Measurements from ENCODE around the gene FAM20A.

FAM20A gene

DNA sequence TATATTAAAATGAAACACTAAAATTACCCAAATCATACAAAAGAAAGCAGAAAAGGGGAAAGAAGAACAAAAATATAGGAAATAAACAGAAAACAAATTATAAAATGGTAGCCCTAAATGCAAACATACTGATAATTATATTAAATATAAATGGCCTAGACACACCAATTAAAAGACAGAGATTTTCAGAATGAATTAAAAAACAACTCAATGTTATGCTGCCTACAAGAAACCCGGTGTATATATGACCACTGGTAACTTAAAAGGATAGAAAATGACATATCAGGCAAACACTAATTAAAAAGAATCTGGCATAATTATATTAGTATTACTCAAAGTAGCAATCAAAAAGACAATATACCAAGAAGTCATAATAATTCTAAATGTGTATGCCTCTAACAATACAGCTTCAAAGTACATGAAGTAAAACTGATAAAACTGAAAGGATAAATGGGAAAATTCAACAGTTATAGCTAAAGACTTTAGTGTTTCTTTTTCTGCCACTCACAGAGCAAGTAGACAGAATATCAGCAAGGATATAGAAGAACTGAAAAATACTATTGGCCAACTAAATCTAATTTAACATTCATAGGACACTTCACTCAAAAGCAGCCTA is 7.5 kb upstream of the FAM20A start:
- DNase-seq, result no peak

DNA sequence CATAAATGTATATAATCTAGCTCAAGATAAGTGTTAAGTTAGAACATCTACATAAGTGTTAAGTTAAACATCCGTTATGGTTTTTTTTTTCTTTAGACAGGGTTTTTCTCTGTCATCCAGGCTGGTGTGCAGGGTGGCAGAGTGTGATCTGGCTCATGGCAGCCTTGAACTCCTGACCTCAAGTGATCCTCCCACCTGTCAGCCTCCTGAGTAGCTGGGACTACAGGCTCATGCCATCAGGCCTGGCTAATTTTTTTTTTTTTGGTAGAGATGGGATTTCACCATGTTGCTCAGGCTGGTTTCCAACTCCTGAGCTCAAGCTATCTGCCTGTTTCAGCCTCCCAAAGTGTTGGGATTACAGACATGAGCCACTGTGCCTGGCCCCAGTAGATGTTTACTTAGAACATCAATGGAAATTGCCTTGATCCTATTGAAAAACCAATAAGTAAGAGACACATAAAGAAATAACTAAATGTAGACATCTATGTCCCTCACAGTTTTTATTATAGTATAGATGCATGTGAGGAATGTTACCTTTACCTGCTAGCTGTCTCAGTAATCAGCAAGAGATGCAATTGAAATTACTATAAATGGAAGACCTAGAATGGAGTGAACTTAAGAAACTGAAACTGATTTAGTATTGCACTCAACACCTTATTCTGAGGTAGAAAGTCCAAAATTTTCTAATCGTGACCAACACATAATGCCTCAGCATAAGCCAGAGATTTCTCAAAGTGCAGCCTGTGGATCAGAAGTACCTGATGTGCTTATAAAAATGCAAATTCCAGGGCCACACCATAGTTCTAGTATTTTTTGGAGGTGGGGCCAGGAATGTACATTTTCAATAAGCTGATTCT is 5.5 kb upstream of the FAM20A start:
- DNase-seq, result no peak

- no peak for DNase-seq
Measured at GRCh38 chr17:68605914-68606313, 4.7 kb upstream of the FAM20A start.

GRCh38 chr17:68603656-68604055 is 2.5 kb upstream of the FAM20A start:
- DNase-seq, result no peak

GRCh38 chr17:68603027-68603426 is 1.9 kb upstream of the FAM20A start:
- DNase-seq, result no peak

DNA sequence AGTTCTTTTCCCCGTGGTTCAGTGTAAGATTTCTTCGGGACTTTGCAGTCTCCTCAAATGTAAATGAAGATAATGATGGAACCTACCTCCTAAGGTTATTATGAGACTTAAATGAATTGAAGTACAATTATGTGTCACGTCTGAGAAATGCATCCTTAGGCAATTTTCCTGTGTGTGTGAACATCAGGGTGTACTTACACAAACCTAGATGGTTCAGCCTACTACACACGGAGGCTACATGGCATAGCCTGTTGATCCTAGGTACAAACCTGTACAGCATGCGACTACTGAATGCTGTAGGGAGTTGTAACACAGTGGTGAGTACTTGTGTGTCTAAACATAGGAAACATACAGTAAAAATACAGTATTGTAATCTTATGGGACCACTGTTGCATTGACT is 1.1 kb upstream of the FAM20A start:
- no peak for DNase-seq

DNA sequence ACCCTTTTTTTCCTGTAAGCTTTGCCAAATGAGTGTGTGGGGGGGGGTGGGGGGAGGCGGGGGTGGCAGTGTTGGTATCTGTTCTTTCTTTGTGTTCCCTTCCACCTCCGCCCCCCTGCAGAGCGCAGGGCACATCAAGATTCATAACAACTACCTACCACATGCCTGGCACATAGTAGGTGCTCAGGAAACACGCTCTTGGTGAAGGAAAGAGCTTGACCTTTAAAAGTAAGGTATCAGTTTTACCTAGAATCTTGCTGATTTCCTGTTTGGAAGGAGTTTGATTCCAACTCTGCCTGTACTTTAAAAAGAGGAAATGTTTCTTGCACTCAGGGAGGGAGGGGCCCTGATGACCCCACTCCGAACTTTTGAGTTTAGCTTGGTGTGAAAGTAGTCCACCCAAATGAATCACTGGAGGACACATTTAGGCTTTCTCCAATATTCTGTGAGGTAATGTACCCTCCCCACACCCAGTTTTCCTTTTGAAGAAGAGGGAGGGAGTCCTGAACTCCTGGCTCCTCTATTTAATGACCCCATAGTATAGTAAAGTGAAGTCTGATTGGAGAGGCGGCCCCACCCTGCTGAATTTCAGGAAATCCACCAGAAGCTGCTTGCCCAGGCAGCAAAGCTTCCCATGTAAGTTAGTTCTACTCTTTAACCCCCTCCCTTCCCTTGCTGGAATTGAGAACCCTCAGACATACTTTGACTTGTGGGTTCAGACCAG is 560 bp upstream of the FAM20A start:
- no peak for DNase-seq

DNA sequence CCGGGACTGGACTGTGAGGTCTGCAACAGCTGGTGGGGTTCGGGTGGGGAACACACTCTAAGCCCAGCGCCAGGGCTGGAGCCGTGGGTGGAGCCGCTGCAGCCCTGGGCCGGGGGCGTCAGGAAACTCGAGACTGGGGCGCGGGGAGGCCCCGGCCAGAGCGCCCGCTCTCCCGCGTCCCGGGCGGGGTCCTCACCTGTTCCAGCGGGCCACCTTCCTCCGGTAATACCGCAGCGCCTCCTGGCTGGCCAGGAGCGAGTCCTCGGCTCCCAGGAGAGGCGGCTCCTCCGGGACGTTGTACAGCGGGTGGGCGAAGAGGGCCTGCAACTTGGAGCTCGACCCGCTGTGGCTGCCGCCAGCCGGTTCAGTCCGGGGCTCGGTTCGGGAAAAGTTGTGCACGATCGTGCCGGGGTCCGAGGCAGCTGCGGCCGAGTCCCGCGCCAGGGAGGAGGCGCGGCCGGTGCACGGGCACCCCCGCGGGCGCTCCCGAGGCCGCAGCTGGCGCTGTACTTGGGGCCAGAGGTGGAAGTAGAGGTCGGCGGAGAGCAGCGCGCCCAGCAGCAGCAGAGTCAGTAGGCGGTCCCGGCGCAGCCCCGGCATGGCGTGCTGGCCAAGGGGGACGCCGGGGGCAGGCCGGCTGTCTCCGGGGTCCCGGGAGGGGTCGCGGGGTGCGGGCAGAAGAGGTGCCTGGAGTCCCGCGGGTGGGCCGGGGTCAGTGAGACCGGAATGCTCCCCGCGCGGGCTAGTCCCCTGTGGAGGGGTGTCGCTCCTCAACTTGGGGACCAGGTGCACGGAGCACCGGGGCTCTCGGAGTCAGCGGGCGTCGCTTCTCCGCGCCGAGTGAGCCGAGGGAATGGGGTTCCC is 868 bp downstream of the FAM20A start:
- no peak for DNase-seq

DNA sequence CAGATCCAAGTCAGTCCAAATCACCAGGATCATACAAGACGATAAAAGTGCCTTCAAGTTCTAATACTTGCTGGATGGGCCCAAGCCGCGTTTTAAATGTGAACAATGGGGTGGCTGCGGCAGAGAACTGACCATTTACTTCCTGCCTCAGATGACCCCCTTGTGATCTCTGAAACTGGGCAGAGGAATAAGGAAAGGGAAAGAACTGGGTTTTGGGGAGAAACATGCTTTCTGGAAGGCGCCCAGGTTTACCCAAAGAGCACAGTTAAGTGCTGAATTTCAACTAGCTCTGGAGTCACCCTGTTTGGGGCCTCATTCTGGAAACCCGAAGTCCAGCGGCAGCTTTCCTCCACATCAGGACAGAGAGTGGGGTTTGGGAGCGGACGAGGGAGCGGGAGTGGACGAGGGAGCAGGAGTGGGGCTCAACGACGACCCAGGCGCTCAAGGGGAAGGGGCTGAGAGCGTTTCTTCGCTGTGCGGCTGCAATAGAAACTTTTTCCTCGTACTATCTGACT is 1.6 kb downstream of the FAM20A start:
- no peak for DNase-seq

DNA sequence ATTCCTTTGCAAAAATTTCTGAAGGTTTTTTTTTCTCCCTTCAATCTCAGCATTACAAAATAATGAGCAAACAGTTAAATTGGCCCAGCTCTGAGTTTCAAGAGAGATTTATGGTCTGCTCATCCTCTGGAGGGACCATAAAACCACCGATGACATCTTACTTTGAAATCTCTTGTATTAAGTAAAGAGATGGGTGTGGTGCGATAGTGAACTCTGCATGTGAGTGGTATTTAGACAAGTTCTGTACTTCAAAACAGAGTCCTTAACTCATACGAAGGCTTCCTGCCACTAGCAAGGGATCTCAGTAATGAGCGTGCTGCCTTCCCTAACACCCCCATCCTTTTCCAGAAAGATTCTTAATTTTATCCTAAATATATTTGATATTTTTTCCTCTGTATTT is 2.1 kb downstream of the FAM20A start:
- no peak for DNase-seq

- no peak for DNase-seq
Measured at GRCh38 chr17:68598545-68598961, 2.6 kb downstream of the FAM20A start.

DNA sequence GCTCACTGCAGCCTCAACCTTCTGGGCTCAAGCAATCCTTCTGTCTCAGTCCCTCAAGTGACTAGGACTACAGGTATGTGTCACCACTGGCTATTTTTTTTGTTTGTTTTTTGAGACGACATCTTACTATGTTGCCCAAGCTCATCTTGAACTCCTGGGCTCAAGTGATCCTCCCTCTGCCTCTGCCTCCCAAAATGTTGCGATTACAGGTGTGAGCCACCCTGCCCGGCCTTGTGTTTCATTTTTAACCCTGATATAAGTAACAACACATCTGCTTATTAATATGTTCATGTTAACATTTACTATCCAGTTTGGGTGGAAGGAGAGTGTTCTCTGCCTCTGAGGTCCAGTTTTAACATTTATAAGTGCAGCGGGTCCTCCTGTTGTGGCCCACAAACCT is 3.1 kb downstream of the FAM20A start:
- no peak for DNase-seq

- DNase-seq, result no peak
Measured at GRCh38 chr17:68596411-68596945, 4.7 kb downstream of the FAM20A start.

GRCh38 chr17:68595986-68596385 is 5.2 kb downstream of the FAM20A start:
- DNase-seq, result no peak

DNA sequence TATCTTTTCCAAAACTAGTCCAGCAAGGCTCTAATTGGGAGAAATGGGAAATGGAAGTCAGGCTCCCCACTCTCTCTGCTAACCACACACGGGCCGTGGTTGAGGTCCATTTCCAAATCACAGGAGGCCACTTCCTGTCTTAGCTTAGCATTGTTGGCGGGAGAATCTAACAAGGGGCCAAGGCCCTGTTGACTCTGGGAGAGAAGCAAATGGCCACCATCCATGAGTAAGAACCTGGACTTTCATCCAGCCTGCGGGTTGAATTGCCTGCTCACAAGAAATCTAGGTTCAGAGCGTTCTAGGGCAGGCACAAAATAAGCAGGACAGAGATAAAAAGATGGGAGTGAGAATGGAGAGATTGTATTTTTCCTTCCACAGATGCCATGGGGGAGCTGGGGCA is 5.7 kb downstream of the FAM20A start:
- no peak for DNase-seq

GRCh38 chr17:68594552-68594951 is 6.6 kb downstream of the FAM20A start:
- DNase-seq, result no peak

DNA sequence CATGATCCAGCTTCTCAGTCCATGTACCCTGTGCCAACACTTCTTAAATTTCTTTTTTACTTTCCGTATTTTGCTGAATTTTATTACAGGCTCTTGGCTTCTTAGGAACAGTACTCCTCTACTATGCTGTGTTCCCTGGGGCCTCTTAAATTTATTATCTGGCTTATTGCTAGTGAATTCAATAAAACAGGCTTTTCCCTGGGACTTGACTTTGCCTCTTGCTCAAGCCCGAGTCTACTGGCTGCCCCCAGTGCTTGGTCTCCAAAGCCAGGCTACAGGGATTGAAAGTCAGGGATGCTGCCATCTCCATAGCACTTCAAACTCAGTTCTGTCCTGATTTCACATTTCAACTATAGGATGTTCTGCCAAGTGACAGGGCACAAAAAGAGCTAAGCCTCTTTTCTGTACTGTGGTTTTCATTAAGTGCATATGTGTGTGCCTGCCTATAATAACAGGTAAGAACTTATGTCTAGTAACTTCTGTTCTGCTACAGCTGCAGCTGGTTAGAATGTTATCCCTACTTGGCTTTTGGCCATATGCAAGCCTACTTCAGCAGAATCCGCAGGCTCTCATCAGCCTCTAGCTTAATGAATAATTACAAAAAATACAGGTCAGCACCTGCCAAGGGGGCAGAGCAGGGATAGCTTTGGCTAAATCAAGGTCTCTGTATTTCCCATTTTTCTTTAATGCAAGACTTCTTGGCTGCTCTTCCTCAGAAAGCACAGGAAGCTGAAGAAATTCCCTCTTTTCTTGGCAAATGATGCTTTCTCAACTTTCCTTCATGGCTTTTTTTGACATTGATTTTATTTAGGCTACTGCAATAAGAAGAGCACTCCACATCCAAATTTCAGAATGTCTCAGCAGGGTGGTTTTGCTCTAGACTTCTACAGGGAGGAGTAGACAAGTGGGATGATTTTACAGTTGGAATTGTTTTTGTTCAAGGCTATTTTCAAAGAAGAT is 8.2 kb downstream of the FAM20A start:
- no peak for DNase-seq

- no peak for DNase-seq
Measured at GRCh38 chr17:68592009-68592408, 9.2 kb downstream of the FAM20A start.

DNA sequence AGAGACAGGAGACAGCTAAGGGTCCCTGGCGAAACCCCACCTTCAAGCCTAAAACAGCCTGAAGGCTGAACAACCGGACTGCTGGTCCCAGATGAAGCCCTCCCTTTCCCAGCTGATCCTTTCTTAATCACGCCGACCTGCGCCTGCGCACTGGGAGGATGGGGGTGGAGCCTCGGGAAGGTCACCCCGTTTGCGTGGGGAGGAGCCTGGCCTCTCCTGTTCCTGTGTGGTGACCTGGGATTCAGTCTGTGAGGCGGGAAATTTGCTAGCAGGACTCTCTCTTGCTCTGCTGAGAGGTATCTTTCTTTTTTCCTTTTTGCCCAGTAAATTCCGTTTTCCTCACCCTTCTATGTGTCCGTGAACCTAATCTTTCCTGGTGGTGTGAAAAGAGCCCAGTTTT is 9.6 kb downstream of the FAM20A start:
- DNase-seq, result no peak

- DNase-seq, result no peak
Measured at GRCh38 chr17:68589086-68589485, 12.1 kb downstream of the FAM20A start.

- no peak for DNase-seq
Measured at GRCh38 chr17:68588362-68588761, 12.8 kb downstream of the FAM20A start.
